PC-9 (cell line): ENCODE measurements around the gene LRRTM3.

ENCODE experiments used
- CTCF ChIP-seq: fragments of 200-600 bp; sonication (generic); conservative IDR thresholded peaks from 2 replicates; pipeline ENCODE4 v1.6.1; 2017; ENCODE audit warnings: mixed run types, antibody characterized with exemption, mild to moderate bottlenecking, moderate library complexity
- EZH2 ChIP-seq: fragments of 200-600 bp; sonication (generic); IDR thresholded peaks from 2 replicates; pipeline ENCODE4 v1.8.0; 2017; ENCODE audit warnings: antibody characterized with exemption, low read depth

DNA sequence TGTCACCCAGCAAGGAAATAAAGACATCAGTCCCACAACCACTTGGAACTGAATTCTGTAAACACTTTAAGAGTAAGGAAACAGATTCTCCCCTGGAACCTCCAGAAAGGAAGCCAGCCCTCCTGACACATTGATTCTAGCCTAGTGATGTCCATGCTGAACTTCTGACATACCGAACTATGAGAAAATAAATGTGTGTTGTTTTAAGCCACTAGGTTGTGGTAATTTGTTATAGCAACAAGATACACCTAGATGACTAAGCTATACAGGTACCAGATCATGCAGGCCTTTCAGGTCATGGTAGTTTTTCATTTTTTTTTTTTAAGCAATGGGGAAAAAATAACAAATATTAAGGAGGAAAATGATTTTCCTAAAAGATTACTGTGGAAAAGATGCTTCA is 37.6 kb upstream of the LRRTM3 start:
- no peak for TF ChIP-seq EZH2
- no peak for TF ChIP-seq CTCF
